GM21390 (cell line): ENCODE data around the gene GUCD1.
"Not testable (repeated sequence)": the region's sequence is repeated elsewhere in the genome, so short reads cannot be mapped to it uniquely, and the experiment has no call there.

ENCODE experiments used
- ATAC-seq: cut with Tn5 transposase; IDR thresholded peaks from one replicate; pipeline ENCODE4 v1.9.1; 2021; ENCODE audit not compliant: unreplicated experiment

Gene GUCD1

DNA sequence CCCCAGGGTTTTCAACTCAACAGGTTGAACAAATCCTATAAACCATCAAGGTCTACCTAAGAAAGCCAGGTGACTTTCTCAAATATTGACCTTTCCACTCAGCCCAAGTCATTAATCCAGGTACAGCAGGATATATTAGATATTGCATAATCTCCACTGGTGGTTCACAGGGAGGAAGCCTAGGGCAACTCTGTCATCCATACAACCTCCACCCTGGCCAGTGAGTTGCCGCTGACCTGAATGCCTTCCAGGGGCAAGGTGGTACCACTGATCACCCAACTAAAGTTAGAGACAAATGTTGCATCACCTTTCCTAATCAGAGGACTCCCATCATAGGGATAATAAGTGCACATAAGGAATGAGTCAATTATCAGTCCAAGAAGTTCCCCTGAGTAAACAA lies 22.9 kb downstream of the GUCD1 start:
- ATAC-seq: no peak

DNA sequence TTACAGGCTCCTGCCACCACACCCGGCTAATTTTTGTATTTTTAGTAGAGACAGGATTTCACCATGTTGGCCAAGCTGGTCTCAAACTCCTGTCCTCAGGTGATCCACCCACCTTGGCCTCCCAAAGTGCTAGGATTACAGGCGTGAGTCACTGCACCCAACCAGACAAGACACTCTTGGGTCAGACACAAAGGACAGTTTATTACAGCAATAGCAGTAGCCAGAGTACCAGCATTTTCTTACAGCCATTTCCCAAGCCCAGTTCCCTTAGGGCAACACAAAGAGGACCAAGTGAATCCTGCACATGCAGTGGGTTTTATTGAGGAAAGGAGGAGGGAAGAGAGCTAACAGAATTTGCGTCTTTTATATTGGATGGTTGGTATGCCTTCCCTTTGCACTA lies 24.0 kb downstream of the GUCD1 start:
- ATAC-seq: not testable (repeated sequence)

DNA sequence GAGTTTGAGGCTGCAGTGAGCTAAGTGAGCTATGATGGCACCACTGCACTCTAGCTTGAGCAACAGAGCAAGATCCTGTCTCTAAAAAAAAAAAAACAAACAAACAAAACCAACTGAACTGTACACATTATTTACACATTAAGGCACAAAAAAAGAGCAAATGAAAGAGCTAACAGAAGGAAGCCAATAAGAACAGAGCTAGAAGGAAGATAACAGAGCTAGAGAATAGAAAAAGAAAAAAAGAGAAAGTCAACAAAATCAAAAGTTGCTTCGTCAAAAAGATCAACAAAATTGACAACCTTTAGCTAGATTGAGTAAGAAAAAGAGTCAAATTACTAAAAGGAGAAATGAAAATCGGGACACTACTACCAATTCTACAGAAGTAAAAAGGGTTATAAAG lies 25.0 kb downstream of the GUCD1 start:
- ATAC-seq: no peak

DNA sequence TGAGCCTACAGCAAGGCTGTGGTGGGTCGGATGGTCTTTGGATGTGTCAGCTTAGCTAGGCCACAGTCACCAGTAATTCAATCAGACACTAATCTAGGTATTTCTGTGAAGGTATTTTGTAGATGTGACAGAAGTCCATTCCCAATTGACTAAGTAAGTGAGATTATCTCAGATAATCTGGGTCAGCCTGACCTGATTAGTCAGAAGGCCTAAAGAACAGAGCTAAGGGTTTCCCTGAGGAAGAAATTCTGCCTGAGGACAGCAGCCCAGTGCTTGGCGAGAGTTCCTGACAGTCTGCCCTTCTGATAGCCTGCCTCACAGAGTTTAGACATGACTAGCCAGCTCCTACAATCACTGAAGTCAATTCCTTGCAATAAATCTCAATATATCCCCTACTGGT lies 28.7 kb downstream of the GUCD1 start:
- no peak for ATAC-seq

- no peak for ATAC-seq
These were observed 29.4 kb downstream of the GUCD1 start for GRCh38 chr22:24525416-24526037.

DNA sequence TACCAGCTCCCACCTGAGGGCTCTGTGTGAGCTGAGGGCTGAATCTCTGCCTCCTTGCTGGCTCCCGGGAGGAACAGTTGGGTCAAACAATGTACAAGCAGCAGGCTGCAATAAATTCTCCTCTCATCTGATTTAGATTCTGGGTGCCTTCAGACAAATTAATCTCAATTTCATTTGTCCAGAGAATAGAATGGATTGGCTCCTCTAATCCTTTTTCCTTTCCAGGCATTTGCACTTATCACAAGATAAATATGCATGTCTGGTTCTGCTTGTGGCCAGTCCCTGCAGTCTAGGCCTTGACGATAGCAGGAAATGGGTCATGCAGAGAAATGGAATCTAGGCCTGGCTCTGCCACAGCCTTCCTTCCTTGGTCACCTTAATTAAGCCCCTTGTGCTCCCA lies 31.1 kb downstream of the GUCD1 start:
- ATAC-seq: no peak

DNA sequence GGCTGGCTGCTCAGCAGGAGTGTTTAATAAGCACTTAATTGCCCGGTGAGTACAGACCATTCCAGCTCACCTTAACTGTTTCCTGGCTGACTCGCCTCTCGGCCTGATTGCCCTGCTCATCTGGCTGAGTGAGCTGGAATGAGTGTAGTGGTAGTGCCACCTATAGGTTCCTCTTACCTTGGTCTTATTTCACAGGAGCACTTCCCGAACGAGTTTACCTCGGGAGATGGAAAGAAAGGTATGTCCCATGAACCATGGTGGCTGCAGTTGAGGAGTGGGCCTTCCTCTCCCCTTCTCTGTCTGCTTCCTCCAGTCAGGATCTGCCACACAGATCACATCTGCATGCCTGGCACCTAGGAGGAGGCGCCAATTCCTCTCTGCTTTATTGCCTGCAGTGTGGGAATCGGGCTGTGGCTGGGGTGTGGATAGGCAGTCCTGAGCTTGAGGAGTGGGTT lies 33.1 kb downstream of the GUCD1 start:
- no peak for ATAC-seq

- no peak for ATAC-seq
These were observed 35.4 kb downstream of the GUCD1 start for GRCh38 chr22:24519496-24519895.

- ATAC-seq: no peak
These were observed 36.0 kb downstream of the GUCD1 start for GRCh38 chr22:24518771-24519485.

- ATAC-seq: no peak
These were observed 36.7 kb downstream of the GUCD1 start for GRCh38 chr22:24518228-24518627.

DNA sequence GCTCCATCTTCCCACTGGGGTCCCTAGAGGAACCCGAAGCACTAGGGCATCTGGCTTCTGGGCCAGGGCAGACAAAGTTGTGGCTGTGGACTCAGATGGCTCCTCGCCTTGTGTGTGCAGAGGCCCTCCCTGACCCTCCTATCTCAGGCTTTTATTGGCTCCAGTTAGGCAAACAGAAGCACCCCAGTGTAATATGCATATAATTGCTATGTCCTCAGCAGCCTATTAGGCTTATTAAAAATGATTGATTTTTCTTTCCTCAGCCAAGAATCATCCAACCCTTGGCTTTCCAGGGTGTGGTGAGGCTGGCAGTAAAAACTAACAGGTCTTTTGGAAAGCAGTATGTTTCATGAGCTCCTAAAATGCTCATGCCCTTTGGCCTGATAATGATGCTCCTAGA lies 37.5 kb downstream of the GUCD1 start:
- ATAC-seq: no peak

DNA sequence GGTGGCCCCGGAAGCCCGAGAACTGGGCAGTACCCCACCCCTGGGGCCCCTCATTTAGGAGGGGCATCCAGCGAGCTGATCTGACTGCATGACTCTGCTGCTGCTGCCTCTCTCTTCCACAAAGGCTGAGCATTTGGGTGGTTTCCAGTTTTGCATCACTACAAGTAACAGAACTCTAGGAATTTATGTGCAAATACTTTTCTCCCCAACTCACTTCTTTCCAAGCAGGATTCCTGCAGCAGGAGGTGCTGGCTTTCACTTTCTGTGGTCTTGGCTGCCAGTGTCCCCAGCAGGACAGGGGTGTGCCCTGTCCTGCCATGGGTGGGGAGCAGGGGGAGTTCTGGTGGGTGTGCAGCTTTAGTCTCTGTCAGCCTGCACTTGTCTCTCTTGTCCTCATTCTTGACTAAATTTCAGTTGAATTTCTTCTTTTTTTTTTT lies 38.6 kb downstream of the GUCD1 start:
- no peak for ATAC-seq

DNA sequence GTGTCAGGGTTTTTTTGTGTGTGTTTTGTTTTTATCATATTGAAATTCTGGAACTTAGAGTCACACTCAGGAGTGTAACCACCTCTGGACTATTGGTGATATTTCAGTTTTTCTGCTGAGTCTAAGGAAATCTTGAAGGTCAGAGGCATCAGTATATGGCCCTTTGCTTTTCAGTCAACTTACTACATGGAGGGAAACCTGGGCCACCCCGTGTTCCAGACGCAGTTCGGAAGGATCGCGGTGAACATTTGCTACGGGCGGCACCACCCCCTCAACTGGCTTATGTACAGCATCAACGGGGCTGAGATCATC lies 40.0 kb downstream of the GUCD1 start:
- ATAC-seq: no peak

- no peak for ATAC-seq
These were observed 40.5 kb downstream of the GUCD1 start for GRCh38 chr22:24514241-24515026.

DNA sequence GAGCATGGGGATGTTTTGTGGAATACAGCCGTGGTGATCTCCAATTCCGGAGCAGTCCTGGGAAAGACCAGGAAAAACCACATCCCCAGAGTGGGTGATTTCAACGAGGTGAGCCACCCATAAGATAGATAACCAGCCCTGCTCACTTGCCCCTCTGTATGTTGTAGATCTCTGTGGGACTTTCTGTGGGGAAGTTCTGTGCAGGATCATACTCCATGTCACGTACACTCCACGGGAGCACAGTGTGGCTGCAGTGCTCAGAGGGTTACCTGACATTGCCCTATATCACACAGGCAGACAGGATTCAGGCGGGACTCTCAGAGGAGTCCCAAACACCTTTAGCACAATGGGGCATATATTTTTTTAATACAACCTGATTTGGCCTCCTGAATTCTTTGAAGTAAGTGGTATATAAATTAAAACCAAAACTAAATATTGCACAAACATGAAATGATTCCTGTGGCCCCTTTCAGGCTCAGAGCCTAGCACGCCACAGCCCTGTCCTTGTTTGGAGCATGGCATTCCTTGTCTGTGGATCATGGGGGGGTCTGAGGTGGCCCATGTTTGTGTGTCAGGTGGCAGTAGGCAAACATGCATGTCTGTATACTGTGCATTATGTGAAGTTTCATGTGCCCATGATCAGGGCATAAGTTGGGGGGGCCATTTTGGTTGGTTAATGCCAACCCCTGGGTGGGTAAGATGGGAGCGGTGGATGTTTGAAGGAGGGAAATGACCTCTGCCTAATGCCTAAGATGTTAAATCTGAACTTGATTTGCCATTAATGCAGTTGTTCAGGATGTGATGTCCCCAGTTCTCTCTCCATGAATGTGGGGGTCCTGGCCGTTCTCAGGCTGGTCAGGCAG lies 41.3 kb downstream of the GUCD1 start:
- ATAC-seq: no peak

- ATAC-seq: no peak
These were observed 42.9 kb downstream of the GUCD1 start for GRCh38 chr22:24512043-24512442.

- no peak for ATAC-seq
These were observed 44.0 kb downstream of the GUCD1 start for GRCh38 chr22:24510637-24511625.

DNA sequence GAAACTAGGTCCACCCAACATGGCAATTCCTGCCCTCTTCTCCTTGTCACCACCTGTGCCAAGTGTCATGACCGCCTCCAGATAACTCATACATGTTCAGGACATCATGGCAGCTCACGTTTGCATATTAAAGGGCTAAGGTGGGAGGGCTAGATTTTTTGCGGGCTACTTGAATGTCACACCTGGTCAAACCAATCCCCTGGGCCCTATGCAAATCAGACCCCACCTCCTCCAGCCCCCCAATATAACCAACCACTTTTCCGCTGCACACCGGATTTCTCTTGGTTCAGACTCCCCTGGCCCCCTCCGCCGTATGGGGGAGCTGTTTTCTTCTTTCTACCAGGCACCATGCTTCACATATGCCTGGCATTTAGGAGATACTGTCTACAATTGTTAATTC lies 47.2 kb downstream of the GUCD1 start:
- no peak for ATAC-seq

DNA sequence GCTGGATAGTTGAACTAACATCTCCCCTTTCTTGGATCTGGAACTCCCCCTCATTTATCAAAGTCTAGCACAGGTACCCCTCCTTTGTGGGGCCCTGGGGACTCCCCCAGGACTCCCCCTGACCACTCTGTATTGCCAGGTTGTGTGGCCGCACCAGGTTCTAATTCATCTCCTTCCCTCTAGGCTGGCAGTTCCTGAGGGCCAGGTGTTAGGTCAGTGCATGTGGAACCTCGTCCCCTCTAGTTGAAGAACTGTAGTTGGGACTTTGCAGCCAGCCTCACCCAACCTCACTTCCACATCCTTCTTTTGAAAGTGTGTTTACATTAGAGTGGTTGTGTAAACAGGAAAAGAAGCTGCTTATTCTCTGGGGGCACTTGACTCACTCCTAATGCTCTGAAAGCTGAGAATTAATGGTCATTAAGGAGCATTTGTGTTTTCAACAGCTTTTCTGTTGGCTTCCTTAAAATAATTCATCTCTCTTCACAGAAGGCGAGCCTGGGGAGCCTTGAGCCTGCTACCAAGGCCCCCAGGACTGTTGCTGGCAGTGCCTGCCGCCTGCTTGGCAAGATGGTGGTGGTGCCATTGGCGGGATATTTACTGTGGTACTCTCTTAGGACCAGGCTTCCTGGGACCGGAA lies 48.0 kb downstream of the GUCD1 start:
- ATAC-seq: no peak
